NCI-H1048 (cell line): ENCODE measurements around the gene RAB40C.

Source experiments
- DNase-seq: peaks from one replicate; lab custom pipeline; 2025; lab: John Stamatoyannopoulos, UW

Gene RAB40C

GRCh38 chr16:575354-576196 is 14.3 kb upstream of the RAB40C start:
- no peak for DNase-seq

GRCh38 chr16:576197-576822 is 13.6 kb upstream of the RAB40C start:
- DNase-seq: no peak

GRCh38 chr16:576823-577201 is 13.1 kb upstream of the RAB40C start:
- no peak for DNase-seq

GRCh38 chr16:577796-578195 is 12.1 kb upstream of the RAB40C start:
- no peak for DNase-seq

- DNase-seq: no peak
Measured at GRCh38 chr16:578232-578869, 11.5 kb upstream of the RAB40C start.

GRCh38 chr16:578870-579405 is 10.9 kb upstream of the RAB40C start:
- no peak for DNase-seq

- DNase-seq: no peak
Measured at GRCh38 chr16:580141-580945, 9.5 kb upstream of the RAB40C start.

GRCh38 chr16:580946-581498 is 8.8 kb upstream of the RAB40C start:
- no peak for DNase-seq

- no peak for DNase-seq
Measured at GRCh38 chr16:582218-582613, 7.7 kb upstream of the RAB40C start.

GRCh38 chr16:582614-583331 is 7.1 kb upstream of the RAB40C start:
- no peak for DNase-seq

GRCh38 chr16:583470-583814 is 6.4 kb upstream of the RAB40C start:
- no peak for DNase-seq

GRCh38 chr16:583815-584591 is 5.9 kb upstream of the RAB40C start:
- DNase-seq: no peak

- DNase-seq: no peak
Measured at GRCh38 chr16:585351-585750, 4.5 kb upstream of the RAB40C start.

GRCh38 chr16:586047-586644 is 3.7 kb upstream of the RAB40C start:
- DNase-seq: no peak

GRCh38 chr16:586645-587590 is 2.9 kb upstream of the RAB40C start:
- no peak for DNase-seq

- DNase-seq: no peak
Measured at GRCh38 chr16:588639-588888, 1.3 kb upstream of the RAB40C start.

- DNase-seq: peak; percentile 64
Measured at GRCh38 chr16:588889-589657, 793 bp upstream of the RAB40C start.

GRCh38 chr16:590188-590814 is 435 bp downstream of the RAB40C start:
- no peak for DNase-seq
